H9 (cell line): ENCODE measurements around the gene SLC35F2. TPM values are rescaled to one million over a fixed set of nuclear protein-coding genes. Genes with fewer than 3 reads are reported as not detected.

Source experiments
- DNase-seq: peaks from one replicate; pipeline ENCODE4 v3.0.0-alpha.2; 2017
- H2AFZ ChIP-seq: one replicate; pipeline ENCODE4 v1.6.1; 2013; ENCODE audit warnings: mild to moderate bottlenecking, low read length, control low read depth, moderate library complexity
- H2AK5ac ChIP-seq: 2 replicates; pipeline ENCODE4 v1.6.1; 2013; ENCODE audit warnings: low read length, control low read depth, mixed read lengths; ENCODE audit not compliant: insufficient read length
- H2BK120ac ChIP-seq: one replicate; pipeline ENCODE4 v1.6.1; 2013; ENCODE audit warnings: low read depth, mild to moderate bottlenecking, low read length, control low read depth, inconsistent platforms; ENCODE audit not compliant: poor library complexity, severe bottlenecking
- H2BK12ac ChIP-seq: 2 replicates; pipeline ENCODE4 v1.6.1; 2013; ENCODE audit warnings: low read length, control low read depth, mixed read lengths, low read depth; ENCODE audit not compliant: insufficient read length
- H2BK15ac ChIP-seq: 2 replicates; pipeline ENCODE4 v1.6.1; 2013; ENCODE audit warnings: low read depth, low read length, control low read depth
- H2BK20ac ChIP-seq: one replicate; pipeline ENCODE4 v1.6.1; 2013; ENCODE audit warnings: low read depth, mild to moderate bottlenecking, low read length, control low read depth, inconsistent platforms; ENCODE audit not compliant: poor library complexity, severe bottlenecking
- H2BK5ac ChIP-seq: 2 replicates; pipeline ENCODE4 v1.6.1; 2013; ENCODE audit warnings: low read length, control low read depth, mixed read lengths; ENCODE audit not compliant: insufficient read length
- H3K14ac ChIP-seq: 2 replicates; pipeline ENCODE4 v1.6.1; 2013; ENCODE audit warnings: low read length, control low read depth; ENCODE audit not compliant: insufficient read depth
- H3K18ac ChIP-seq: 2 replicates; pipeline ENCODE4 v1.6.1; 2013; ENCODE audit warnings: low read depth, mild to moderate bottlenecking, mixed read lengths, low read length, control low read depth; ENCODE audit not compliant: insufficient read length
- H3K23ac ChIP-seq: 2 replicates; pipeline ENCODE4 v1.6.1; 2013; ENCODE audit warnings: low read length, control low read depth, mixed read lengths, low read depth; ENCODE audit not compliant: insufficient read length
- H3K23me2 ChIP-seq: 2 replicates; pipeline ENCODE4 v1.6.1; 2013; ENCODE audit warnings: low read depth, mild to moderate bottlenecking, mixed read lengths, low read length, control low read depth; ENCODE audit not compliant: insufficient read length, poor library complexity, severe bottlenecking
- H3K27ac ChIP-seq: 2 replicates; pipeline ENCODE4 v1.5.1; 2013; ENCODE audit warnings: low read length, control low read depth, mixed read lengths, low read depth; ENCODE audit not compliant: insufficient read length
- H3K27me3 ChIP-seq: 2 replicates; pipeline ENCODE4 v1.6.1; 2013; ENCODE audit warnings: low read length, control low read depth, inconsistent platforms; ENCODE audit not compliant: insufficient read depth
- H3K4ac ChIP-seq: 2 replicates; pipeline ENCODE4 v1.6.1; 2013; ENCODE audit warnings: low read depth, mild to moderate bottlenecking, control low read depth, inconsistent platforms, low read length, moderate library complexity
- H3K4me1 ChIP-seq: 2 replicates; pipeline ENCODE4 v1.6.1; 2013; ENCODE audit warnings: low read length, control low read depth, inconsistent platforms; ENCODE audit not compliant: insufficient read depth
- H3K4me2 ChIP-seq: 2 replicates; pipeline ENCODE4 v1.6.1; 2013; ENCODE audit warnings: low read length, control low read depth, mixed read lengths; ENCODE audit not compliant: insufficient read length, insufficient read depth
- H3K56ac ChIP-seq: 2 replicates; pipeline ENCODE4 v1.6.1; 2013; ENCODE audit warnings: low read depth, mild to moderate bottlenecking, mixed read lengths, low read length, control low read depth; ENCODE audit not compliant: insufficient read length
- H3K79me1 ChIP-seq: 2 replicates; pipeline ENCODE4 v1.6.1; 2013; ENCODE audit warnings: low read depth, mild to moderate bottlenecking, moderate library complexity, low read length, control low read depth, inconsistent platforms; ENCODE audit not compliant: insufficient read depth, poor library complexity, severe bottlenecking
- H3K79me2 ChIP-seq: 2 replicates; pipeline ENCODE4 v1.6.1; 2013; ENCODE audit warnings: low read length, control low read depth, inconsistent platforms; ENCODE audit not compliant: insufficient read depth
- H3K9ac ChIP-seq: 2 replicates; pipeline ENCODE4 v1.6.1; 2013; ENCODE audit warnings: low read length, control low read depth, mixed read lengths; ENCODE audit not compliant: insufficient read length; ENCODE audit errors: extremely low read depth
- H3K9me3 ChIP-seq: one replicate; pipeline ENCODE4 v1.6.1; 2013; ENCODE audit warnings: low read depth, low read length, inconsistent platforms; ENCODE audit not compliant: control insufficient read depth
- H3T11ph ChIP-seq: one replicate; pipeline ENCODE4 v1.6.1; 2013; ENCODE audit warnings: mild to moderate bottlenecking, low read length, control low read depth, inconsistent platforms
- H4K20me1 ChIP-seq: one replicate; pipeline ENCODE4 v1.6.1; 2013; ENCODE audit not compliant: control insufficient read depth, insufficient read length, insufficient read depth
- H4K5ac ChIP-seq: 2 replicates; pipeline ENCODE4 v1.6.1; 2013; ENCODE audit warnings: low read depth, mild to moderate bottlenecking, mixed read lengths, low read length, control low read depth; ENCODE audit not compliant: insufficient read length
- H4K8ac ChIP-seq: replicated peaks from 2 replicates; pipeline ENCODE4 v1.6.1; 2013; ENCODE audit warnings: low read length, control low read depth, mixed read lengths, low read depth; ENCODE audit not compliant: insufficient read length
- H4K91ac ChIP-seq: 2 replicates; pipeline ENCODE4 v1.6.1; 2013; ENCODE audit warnings: low read depth, mild to moderate bottlenecking, moderate library complexity, mixed read lengths, low read length, control low read depth; ENCODE audit not compliant: insufficient read length
- H3K27ac Mint-ChIP-seq, 3 experiments: 2 replicates in 2 of 3; 3 replicates in 1 of 3; pipeline ENCODE4 v1.8.0; 2020 to 2021; ENCODE audit warnings: mixed read lengths in 3 of 3, mild to moderate bottlenecking in 1 of 3, moderate library complexity in 1 of 3
- H3K27me3 Mint-ChIP-seq: 2 replicates; pipeline ENCODE4 v1.8.0; 2021; ENCODE audit warnings: low read depth, mild to moderate bottlenecking, moderate library complexity, mixed read lengths
- H3K36me3 Mint-ChIP-seq, 3 experiments: 2 replicates in 2 of 3; 3 replicates in 1 of 3; pipeline ENCODE4 v1.8.0; 2020 to 2021; ENCODE audit warnings: low read depth in 3 of 3, mixed read lengths in 3 of 3; ENCODE audit not compliant: insufficient read depth in 1 of 3
- H3K4me1 Mint-ChIP-seq, 2 experiments: 2 replicates each; pipeline ENCODE4 v1.8.0; 2020; ENCODE audit warnings: mixed read lengths in 2 of 2
- H3K4me3 Mint-ChIP-seq, 2 experiments: 2 replicates in 1 of 2; 3 replicates in 1 of 2; pipeline ENCODE4 v1.8.0; 2020 to 2021; ENCODE audit warnings: mild to moderate bottlenecking in 2 of 2, mixed read lengths in 2 of 2, moderate library complexity in 1 of 2
- H3K9me3 Mint-ChIP-seq, 2 experiments: 2 replicates in 1 of 2; 3 replicates in 1 of 2; pipeline ENCODE4 v1.8.0; 2020; ENCODE audit warnings: mild to moderate bottlenecking in 2 of 2, mixed read lengths in 2 of 2, moderate library complexity in 1 of 2
- CTCF ChIP-seq: fragments of 200-600 bp; sonication (generic); conservative IDR thresholded peaks from 3 replicates; pipeline ENCODE4 v1.8.0; 2021; ENCODE audit warnings: antibody characterized with exemption, mild to moderate bottlenecking
- WGBS: extraction: QIAGEN DNeasy Blood & Tissue Kit; methylation state at CpG from one replicate; pipeline ENCODE4 v1.1.7; 2013; ENCODE audit warnings: missing lambda C conversion rate, low lambda C conversion rate, mixed read lengths; ENCODE audit not compliant: insufficient read length; ENCODE audit errors: extremely low coverage; 5-methylcytosine and 5-hydroxymethylcytosine counted together
- total RNA-seq: library from RNA; stranded (reverse); gene quantifications from 2 replicates; pipeline ENCODE4 v1.2.1, GENCODE V29; 2021

Gene SLC35F2
- total RNA-seq, 1 experiment from 2014 or later: 24.0 TPM

- no peak overlapping the region for H4K8ac ChIP-seq
- no peak overlapping the region for H3K9ac ChIP-seq
- H3K79me2 ChIP-seq: no peaks in the 10 kb centered on the region
- no peak overlapping the region for H3T11ph ChIP-seq
- no peak overlapping the region for H3K4me2 ChIP-seq
- no peak overlapping the region for H2BK15ac ChIP-seq
- H3K23me2 ChIP-seq: no peaks in the 10 kb centered on the region
- no peak overlapping the region for H2BK5ac ChIP-seq
- H3K56ac ChIP-seq: no peak overlapping the region
- DNase-seq: no peak
- H3K27me3 ChIP-seq: no peaks in the 10 kb centered on the region
- H3K14ac ChIP-seq: no peak overlapping the region
- WGBS: no CpG with 5 or more reads among the region's 5 CpGs
- no peak for TF ChIP-seq CTCF
- H3K9me3 ChIP-seq: no peaks in the 10 kb centered on the region
- H2BK12ac ChIP-seq: no peak overlapping the region
- Mint-ChIP-seq H3K27ac (no peak overlapping the region), H3K27me3 (no peaks in the 10 kb centered on the region), H3K36me3 (no peaks in the 10 kb centered on the region; a peak in 1 of 7 replicates), H3K4me1 (peaks cover 9 to 17% of the 10 kb centered on the region in 2 experiments), H3K9me3 (no peaks in the 10 kb centered on the region), H3K4me3 (no peak overlapping the region)
- no peaks in the 10 kb centered on the region for H4K20me1 ChIP-seq
- no peak overlapping the region for H4K5ac ChIP-seq
- no peak overlapping the region for H2BK120ac ChIP-seq
- no peak overlapping the region for H2BK20ac ChIP-seq
- no peak overlapping the region for H3K4ac ChIP-seq
- no peaks in the 10 kb centered on the region for H3K4me1 ChIP-seq
- H2AFZ ChIP-seq: no peak overlapping the region
- H4K91ac ChIP-seq: no peak overlapping the region
- H3K27ac ChIP-seq: no peak overlapping the region
- no peak overlapping the region for H3K23ac ChIP-seq
- no peaks in the 10 kb centered on the region for H3K79me1 ChIP-seq
- H2AK5ac ChIP-seq: no peak overlapping the region
- H3K18ac ChIP-seq: no peak overlapping the region
These were observed 73.2 kb downstream of the SLC35F2 start for GRCh38 chr11:107785401-107785800.
